HepG2 (cell line): ENCODE data around the gene BORCS5. TPM values are rescaled to one million over a fixed set of nuclear protein-coding genes. Genes with fewer than 3 reads are reported as not detected.
A peak's percentile ranks its signal among the peaks of the same experiment; 100 is the strongest.

Experiments used
- ARID4A ChIP-seq: sonication (generic); formaldehyde crosslinking; IDR thresholded peaks from 2 replicates; pipeline ENCODE4 v1.5.0; 2020; ENCODE audit warnings: mild to moderate bottlenecking, missing genetic modification reagents, borderline replicate concordance
- ASH2L ChIP-seq: fragments of 300-600, 200-600 bp; sonication (generic); IDR thresholded peaks from 2 replicates; pipeline ENCODE4 v1.7.0; 2017; ENCODE audit warnings: low read depth, mild to moderate bottlenecking, moderate library complexity, mixed read lengths, low read length; ENCODE audit not compliant: insufficient read length
- ELF1 ChIP-seq: sonication (generic); formaldehyde crosslinking; IDR thresholded peaks from 2 replicates; pipeline ENCODE4 v1.4.0; 2020; ENCODE audit warnings: missing genetic modification reagents
- FOSL2 ChIP-seq: sonication (generic); formaldehyde crosslinking; IDR thresholded peaks from 2 replicates; pipeline ENCODE4 v1.4.0; 2020; ENCODE audit warnings: missing genetic modification reagents
- FOXO1 ChIP-seq: sonication (generic); formaldehyde crosslinking; IDR thresholded peaks from 2 replicates; pipeline ENCODE4 v1.4.0; 2020; ENCODE audit warnings: missing genetic modification reagents
- HOMEZ ChIP-seq: IDR thresholded peaks from 2 replicates; pipeline ENCODE4 v1.6.1; 2016; ENCODE audit warnings: low read depth
- MBNL3 ChIP-seq: fragments of 250-450 bp; sonication (Bioruptor Pico); conservative IDR thresholded peaks from 2 replicates; pipeline ENCODE4 v1.8.0; 2022; ENCODE audit warnings: mild to moderate bottlenecking, inconsistent platforms
- NR2F6 ChIP-seq, 2 experiments: IDR thresholded peaks; 2 replicates each; pipeline ENCODE4 v1.6.1; 2016; ENCODE audit warnings: antibody characterized with exemption in 1 of 2, mild to moderate bottlenecking in 1 of 2
- PATZ1 ChIP-seq: sonication (generic); formaldehyde crosslinking; IDR thresholded peaks from 2 replicates; pipeline ENCODE4 v1.4.0; 2020; ENCODE audit warnings: missing genetic modification reagents
- RARA ChIP-seq: IDR thresholded peaks from 2 replicates; pipeline ENCODE4 v1.6.1; 2016; ENCODE audit warnings: missing genetic modification reagents, missing compliant biosample characterization
- REL ChIP-seq: sonication (generic); formaldehyde crosslinking; conservative IDR thresholded peaks from 2 replicates; pipeline ENCODE4 v1.8.0; 2022; ENCODE audit warnings: mild to moderate bottlenecking, missing genetic modification reagents, moderate library complexity
- SRSF4 ChIP-seq: fragments of 200-400 bp; formaldehyde crosslinking; IDR thresholded peaks from one replicate; pipeline ENCODE4 v1.6.1; 2018; ENCODE audit warnings: mild to moderate bottlenecking, low read depth, low read length, moderate library complexity; ENCODE audit not compliant: poor library complexity, severe bottlenecking
- ZMAT3 ChIP-seq: sonication (generic); formaldehyde crosslinking; conservative IDR thresholded peaks from 2 replicates; pipeline ENCODE4 v1.7.0; 2021; ENCODE audit warnings: missing genetic modification reagents
- ZNF280B ChIP-seq: sonication (generic); formaldehyde crosslinking; IDR thresholded peaks from 2 replicates; pipeline ENCODE4 v1.5.0; 2020; ENCODE audit warnings: missing genetic modification reagents, mild to moderate bottlenecking, borderline replicate concordance
- polyA plus RNA-seq, 8 experiments: library from polyadenylated mRNA; depleted of rRNA in 3 of 8; stranded (reverse) in 7 of 8; unstranded in 1 of 8; fragments of >200 nt; fragmentation: Illumina TruSeq in 4 of 8; extraction: Trizol in 4 of 8; gene quantifications; 2 replicates each; pipeline versions ENCODE4 v1.2.1 to v1.2.3, GENCODE V29; 2011 to 2016; ENCODE audit warnings: low read depth in 4 of 8, missing spikeins in 1 of 8, mixed read lengths in 1 of 8; ENCODE audit not compliant: insufficient read depth in 1 of 8
- total RNA-seq, 5 experiments: library from RNA; depleted of rRNA; stranded (reverse); fragments of >200 nt; fragmentation: Illumina TruSeq; extraction: Trizol; gene quantifications; 2 replicates each; pipeline ENCODE4 v1.2.3, GENCODE V29; 2016; ENCODE audit warnings: low read depth in 1 of 5

Gene BORCS5
- total and polyA plus RNA-seq, 2 of the 13 experiments (the other 11 are each of a cell fraction or from before 2014, with no cell fraction given), result 3.9 to 4.7 TPM

- peak; percentile 84 for TF ChIP-seq PATZ1
- no peak for TF ChIP-seq REL (CRISPR knock-in tag)
- TF ChIP-seq HOMEZ (CRISPR knock-in tag), result peak; percentile 63; the same call in 1 of the 2 replicates
- TF ChIP-seq ASH2L, result peak; percentile 27
- peak; percentile 27; the same call in 1 of the 2 replicates for TF ChIP-seq ARID4A (CRISPR knock-in tag)
- no peak for TF ChIP-seq SRSF4
- TF ChIP-seq ZMAT3, result 0 out of 2 replicates have a peak, but pooled peaks have one; percentile 32
- TF ChIP-seq ELF1 (CRISPR knock-in tag), result 0 out of 2 replicates have a peak, but pooled peaks have one; percentile 24
- peak; percentile 83 for TF ChIP-seq FOXO1 (CRISPR knock-in tag)
- peak; percentile 46; the same call in 1 of the 2 replicates for TF ChIP-seq NR2F6 (IDR thresholded peaks at IDR 0.05)
- TF ChIP-seq NR2F6 (CRISPR knock-in tag; IDR thresholded peaks at IDR 0.05), result 0 out of 2 replicates have a peak, but pooled peaks have one; percentile 25
- TF ChIP-seq MBNL3 (CRISPR knock-in tag), result no peak
- no peak for TF ChIP-seq ZNF280B (CRISPR knock-in tag)
- peak; percentile 96 for TF ChIP-seq FOSL2
- peak; percentile 68 for TF ChIP-seq RARA (CRISPR knock-in tag)
Observed at GRCh38 chr12:12398026-12398859, 41.4 kb downstream of the BORCS5 start (continued).
